ENCODE measurements around the gene PLEKHH2. TPM values are rescaled to one million over a fixed set of nuclear protein-coding genes. Genes with fewer than 3 reads are reported as not detected.
A peak's percentile ranks its signal among the peaks of the same experiment; 100 is the strongest.

The PLEKHH2 gene
- total and polyA plus RNA-seq, 2 of the 13 experiments (the other 11 are each of a cell fraction or from before 2014, with no cell fraction given) = 1.1 to 3.0 TPM

DNA sequence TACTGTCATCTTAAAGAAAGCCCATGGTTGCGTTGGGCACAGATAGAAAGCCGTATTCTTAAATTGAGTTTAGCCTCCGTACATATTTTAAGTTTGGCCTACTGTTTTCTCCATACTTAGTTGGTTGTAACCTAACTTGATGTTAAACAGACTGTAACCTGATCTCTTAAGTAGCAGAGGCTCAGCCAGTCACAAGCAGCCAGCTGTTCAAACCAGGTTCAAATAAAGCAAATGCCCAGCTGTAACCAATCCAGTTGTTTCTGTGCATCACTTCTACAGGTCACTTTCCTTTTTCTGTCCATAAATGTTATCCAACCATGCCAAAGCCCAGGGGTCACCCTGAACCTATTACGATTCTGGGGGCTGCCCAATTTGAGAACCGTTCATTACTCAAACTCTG is 31.2 kb upstream of the PLEKHH2 start (continued):
- TF ChIP-seq, protein P1, sequence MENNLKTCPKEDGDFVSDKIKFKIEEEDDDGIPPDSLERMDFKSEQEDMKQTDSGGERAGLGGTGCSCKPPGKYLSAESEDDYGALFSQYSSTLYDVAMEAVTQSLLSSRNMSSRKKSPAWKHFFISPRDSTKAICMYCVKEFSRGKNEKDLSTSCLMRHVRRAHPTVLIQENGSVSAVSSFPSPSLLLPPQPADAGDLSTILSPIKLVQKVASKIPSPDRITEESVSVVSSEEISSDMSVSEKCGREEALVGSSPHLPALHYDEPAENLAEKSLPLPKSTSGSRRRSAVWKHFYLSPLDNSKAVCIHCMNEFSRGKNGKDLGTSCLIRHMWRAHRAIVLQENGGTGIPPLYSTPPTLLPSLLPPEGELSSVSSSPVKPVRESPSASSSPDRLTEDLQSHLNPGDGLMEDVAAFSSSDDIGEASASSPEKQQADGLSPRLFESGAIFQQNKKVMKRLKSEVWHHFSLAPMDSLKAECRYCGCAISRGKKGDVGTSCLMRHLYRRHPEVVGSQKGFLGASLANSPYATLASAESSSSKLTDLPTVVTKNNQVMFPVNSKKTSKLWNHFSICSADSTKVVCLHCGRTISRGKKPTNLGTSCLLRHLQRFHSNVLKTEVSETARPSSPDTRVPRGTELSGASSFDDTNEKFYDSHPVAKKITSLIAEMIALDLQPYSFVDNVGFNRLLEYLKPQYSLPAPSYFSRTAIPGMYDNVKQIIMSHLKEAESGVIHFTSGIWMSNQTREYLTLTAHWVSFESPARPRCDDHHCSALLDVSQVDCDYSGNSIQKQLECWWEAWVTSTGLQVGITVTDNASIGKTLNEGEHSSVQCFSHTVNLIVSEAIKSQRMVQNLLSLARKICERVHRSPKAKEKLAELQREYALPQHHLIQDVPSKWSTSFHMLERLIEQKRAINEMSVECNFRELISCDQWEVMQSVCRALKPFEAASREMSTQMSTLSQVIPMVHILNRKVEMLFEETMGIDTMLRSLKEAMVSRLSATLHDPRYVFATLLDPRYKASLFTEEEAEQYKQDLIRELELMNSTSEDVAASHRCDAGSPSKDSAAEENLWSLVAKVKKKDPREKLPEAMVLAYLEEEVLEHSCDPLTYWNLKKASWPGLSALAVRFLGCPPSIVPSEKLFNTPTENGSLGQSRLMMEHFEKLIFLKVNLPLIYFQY (CRISPR knock-in tag; IDR thresholded peaks at IDR 0.05; ENCODE audit: borderline replicate concordance) = no peak
- TF ChIP-seq NFYC (CRISPR knock-in tag; IDR thresholded peaks at IDR 0.05) = peak; percentile 48; the same call in 1 of the 2 replicates
- TF ChIP-seq ZNF766 (CRISPR knock-in tag; IDR thresholded peaks at IDR 0.05; ENCODE audit: borderline replicate concordance) = no peak
- no peak for TF ChIP-seq FOXC1 (CRISPR knock-in tag; IDR thresholded peaks at IDR 0.05; ENCODE audit: borderline replicate concordance)
- TF ChIP-seq KAT8 (CRISPR knock-in tag; IDR thresholded peaks at IDR 0.05) = no peak
- TF ChIP-seq PHF20 (CRISPR knock-in tag; IDR thresholded peaks at IDR 0.05) = no peak
- 0 out of 2 replicates have a peak, but pooled peaks have one; percentile 17 for TF ChIP-seq ZMYM4 (CRISPR knock-in tag; IDR thresholded peaks at IDR 0.05)
- no peak for TF ChIP-seq ZSCAN22 (CRISPR knock-in tag; IDR thresholded peaks at IDR 0.05)
- TF ChIP-seq NFYB (CRISPR knock-in tag; IDR thresholded peaks at IDR 0.05) = peak; percentile 47
- no peak for TF ChIP-seq GATAD2A (CRISPR knock-in tag; IDR thresholded peaks at IDR 0.05)
- no peak for TF ChIP-seq DNMT3B (CRISPR knock-in tag; conservative IDR thresholded peaks at IDR 0.05)
- TF ChIP-seq, protein P2, sequence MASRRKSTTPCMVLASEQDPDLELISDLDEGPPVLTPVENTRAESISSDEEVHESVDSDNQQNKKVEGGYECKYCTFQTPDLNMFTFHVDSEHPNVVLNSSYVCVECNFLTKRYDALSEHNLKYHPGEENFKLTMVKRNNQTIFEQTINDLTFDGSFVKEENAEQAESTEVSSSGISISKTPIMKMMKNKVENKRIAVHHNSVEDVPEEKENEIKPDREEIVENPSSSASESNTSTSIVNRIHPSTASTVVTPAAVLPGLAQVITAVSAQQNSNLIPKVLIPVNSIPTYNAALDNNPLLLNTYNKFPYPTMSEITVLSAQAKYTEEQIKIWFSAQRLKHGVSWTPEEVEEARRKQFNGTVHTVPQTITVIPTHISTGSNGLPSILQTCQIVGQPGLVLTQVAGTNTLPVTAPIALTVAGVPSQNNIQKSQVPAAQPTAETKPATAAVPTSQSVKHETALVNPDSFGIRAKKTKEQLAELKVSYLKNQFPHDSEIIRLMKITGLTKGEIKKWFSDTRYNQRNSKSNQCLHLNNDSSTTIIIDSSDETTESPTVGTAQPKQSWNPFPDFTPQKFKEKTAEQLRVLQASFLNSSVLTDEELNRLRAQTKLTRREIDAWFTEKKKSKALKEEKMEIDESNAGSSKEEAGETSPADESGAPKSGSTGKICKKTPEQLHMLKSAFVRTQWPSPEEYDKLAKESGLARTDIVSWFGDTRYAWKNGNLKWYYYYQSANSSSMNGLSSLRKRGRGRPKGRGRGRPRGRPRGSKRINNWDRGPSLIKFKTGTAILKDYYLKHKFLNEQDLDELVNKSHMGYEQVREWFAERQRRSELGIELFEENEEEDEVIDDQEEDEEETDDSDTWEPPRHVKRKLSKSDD (CRISPR knock-in tag; IDR thresholded peaks at IDR 0.05; ENCODE audit: low read depth) = no peak
- no peak for TF ChIP-seq FLYWCH1 (CRISPR knock-in tag; IDR thresholded peaks at IDR 0.05)
- no peak for TF ChIP-seq HHEX (CRISPR knock-in tag; IDR thresholded peaks at IDR 0.05)
- no peak for TF ChIP-seq ZNF773 (CRISPR knock-in tag; IDR thresholded peaks at IDR 0.05; ENCODE audit: borderline replicate concordance)
- TF ChIP-seq, protein P3, sequence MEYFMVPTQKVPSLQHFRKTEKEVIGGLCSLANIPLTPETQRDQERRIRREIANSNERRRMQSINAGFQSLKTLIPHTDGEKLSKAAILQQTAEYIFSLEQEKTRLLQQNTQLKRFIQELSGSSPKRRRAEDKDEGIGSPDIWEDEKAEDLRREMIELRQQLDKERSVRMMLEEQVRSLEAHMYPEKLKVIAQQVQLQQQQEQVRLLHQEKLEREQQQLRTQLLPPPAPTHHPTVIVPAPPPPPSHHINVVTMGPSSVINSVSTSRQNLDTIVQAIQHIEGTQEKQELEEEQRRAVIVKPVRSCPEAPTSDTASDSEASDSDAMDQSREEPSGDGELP (IDR thresholded peaks at IDR 0.05; ENCODE audit: borderline replicate concordance, low read depth) = peak; percentile 77
- no peak for TF ChIP-seq ZNF441 (CRISPR knock-in tag; IDR thresholded peaks at IDR 0.05; ENCODE audit: borderline replicate concordance)
- TF ChIP-seq FOXJ3 (CRISPR knock-in tag; IDR thresholded peaks at IDR 0.05; ENCODE audit: borderline replicate concordance) = no peak
- TF ChIP-seq ZMYM3 (CRISPR knock-in tag; IDR thresholded peaks at IDR 0.05) = no peak
